Smooth muscle cell (in vitro differentiated cells): ENCODE results near the gene BCL11B. TPM values are rescaled to one million over a fixed set of nuclear protein-coding genes. Genes with fewer than 3 reads are reported as not detected.

Source experiments
- DNase-seq: peaks from one replicate; lab custom pipeline; 2025; ENCODE audit not compliant: unreplicated experiment; lab: John Stamatoyannopoulos, UW
- H2AFZ ChIP-seq: fragments of 200-600 bp; sonication (generic); 2 replicates; pipeline ENCODE4 v1.6.0; 2016; ENCODE audit warnings: antibody characterized with exemption, low read depth, mild to moderate bottlenecking
- H3F3A ChIP-seq: fragments of 200-600 bp; sonication (generic); 2 replicates; pipeline ENCODE4 v1.6.0; 2017; ENCODE audit warnings: antibody characterized with exemption, low read depth
- H3K27ac ChIP-seq: fragments of 200-600 bp; sonication (generic); 2 replicates; pipeline ENCODE4 v1.5.1; 2016; ENCODE audit warnings: low read depth, mild to moderate bottlenecking
- H3K27me3 ChIP-seq: fragments of 200-600 bp; sonication (generic); 2 replicates; pipeline ENCODE4 v1.6.1; 2016; ENCODE audit warnings: low read depth, mild to moderate bottlenecking
- H3K36me3 ChIP-seq: fragments of 200-600 bp; sonication (generic); 2 replicates; pipeline ENCODE4 v1.5.1; 2016; ENCODE audit warnings: low read depth
- H3K4me1 ChIP-seq: fragments of 200-600 bp; sonication (generic); 2 replicates; pipeline ENCODE4 v1.5.1; 2016; ENCODE audit warnings: low read depth
- H3K4me2 ChIP-seq: fragments of 200-600 bp; sonication (generic); 2 replicates; pipeline ENCODE4 v1.6.0; 2016; ENCODE audit warnings: mild to moderate bottlenecking
- H3K4me3 ChIP-seq: fragments of 200-600 bp; sonication (generic); 2 replicates; pipeline ENCODE4 v1.5.1; 2016; ENCODE audit warnings: mild to moderate bottlenecking
- H3K79me2 ChIP-seq: fragments of 200-600 bp; sonication (generic); 2 replicates; pipeline ENCODE4 v1.6.0; 2016; ENCODE audit warnings: low read depth, mild to moderate bottlenecking
- H3K9ac ChIP-seq: fragments of 200-600 bp; sonication (generic); 2 replicates; pipeline ENCODE4 v1.6.0; 2016; ENCODE audit warnings: low read depth
- H3K9me3 ChIP-seq: fragments of 200-600 bp; sonication (generic); replicated peaks from 2 replicates; pipeline ENCODE4 v1.5.1; 2016; ENCODE audit warnings: low read depth
- H4K20me1 ChIP-seq: fragments of 200-600 bp; sonication (generic); 2 replicates; pipeline ENCODE4 v1.6.0; 2016; ENCODE audit warnings: low read depth
- CTCF ChIP-seq: fragments of 200-600 bp; sonication (generic); IDR thresholded peaks from 2 replicates; pipeline ENCODE4 v1.5.1; 2017; ENCODE audit warnings: borderline replicate concordance, mild to moderate bottlenecking, antibody characterized with exemption; ENCODE audit not compliant: insufficient read depth, poor library complexity, severe bottlenecking
- WGBS: methylation state at CpG from one replicate; pipeline ENCODE4 v1.1.7; 2016; ENCODE audit warnings: low lambda C conversion rate; 5-methylcytosine and 5-hydroxymethylcytosine counted together
- polyA plus RNA-seq: library from polyadenylated mRNA; unstranded; fragments of >200 nt; fragmentation: Nextera tagmentation; extraction: Ambion mirVana; gene quantifications from 2 replicates; pipeline ENCODE4 v1.2.1, GENCODE V29; 2016
- total RNA-seq: library from RNA; depleted of rRNA; stranded (reverse); fragments of >200 nt; gene quantifications from 2 replicates; pipeline ENCODE4 v1.2.3, GENCODE V29; 2014

Gene BCL11B
- total and polyA plus RNA-seq, 2 experiments from 2014 or later: 0.56 to 3.0 TPM

- Histone ChIP-seq H3K4me1 (no peaks in the 10 kb centered on the region), H3K4me2 (no peak overlapping the region), H4K20me1 (no peaks in the 10 kb centered on the region), H2AFZ (no peak overlapping the region), H3K4me3 (no peak overlapping the region), H3F3A (no peaks in the 10 kb centered on the region), H3K9me3 (no peaks in the 10 kb centered on the region), H3K27ac (no peak overlapping the region), H3K9ac (no peak overlapping the region), H3K36me3 (no peaks in the 10 kb centered on the region), H3K27me3 (no peaks in the 10 kb centered on the region), H3K79me2 (no peaks in the 10 kb centered on the region)
- 97% methylated on average over 9 of the region's 9 CpGs for WGBS
- no peak for DNase-seq
- TF ChIP-seq CTCF: no peak
Measured at GRCh38 chr14:99123208-99123870, 148.7 kb downstream of the BCL11B start.

- no peak overlapping the region for H3K9ac ChIP-seq
- H3K9me3 ChIP-seq: no peaks in the 10 kb centered on the region
- H3K27me3 ChIP-seq: no peaks in the 10 kb centered on the region
- H3K4me2 ChIP-seq: no peak overlapping the region
- H3K27ac ChIP-seq: no peak overlapping the region
- 81% methylated on average over 18 of the region's 18 CpGs for WGBS
- no peak for TF ChIP-seq CTCF
- H3K79me2 ChIP-seq: no peaks in the 10 kb centered on the region
- H3K36me3 ChIP-seq: no peaks in the 10 kb centered on the region
- no peak overlapping the region for H3K4me3 ChIP-seq
- H3F3A ChIP-seq: no peaks in the 10 kb centered on the region
- H3K4me1 ChIP-seq: no peaks in the 10 kb centered on the region
- no peak overlapping the region for H2AFZ ChIP-seq
- no peaks in the 10 kb centered on the region for H4K20me1 ChIP-seq
- DNase-seq: no peak
Measured at GRCh38 chr14:99122521-99123125, 149.4 kb downstream of the BCL11B start.

- H3K4me2 ChIP-seq: no peak overlapping the region
- no peak overlapping the region for H3K27ac ChIP-seq
- H3K9ac ChIP-seq: no peak overlapping the region
- H2AFZ ChIP-seq: no peak overlapping the region
- H4K20me1 ChIP-seq: no peaks in the 10 kb centered on the region
- whole genome bisulfite sequencing: 95% methylated on average over 13 of the region's 13 CpGs
- H3K4me3 ChIP-seq: no peak overlapping the region
- no peaks in the 10 kb centered on the region for H3K27me3 ChIP-seq
- H3K79me2 ChIP-seq: no peaks in the 10 kb centered on the region
- H3K36me3 ChIP-seq: no peaks in the 10 kb centered on the region
- no peak for TF ChIP-seq CTCF
- H3F3A ChIP-seq: no peaks in the 10 kb centered on the region
- H3K9me3 ChIP-seq: no peaks in the 10 kb centered on the region
- no peaks in the 10 kb centered on the region for H3K4me1 ChIP-seq
- DNase-seq: no peak
Measured at GRCh38 chr14:99121319-99121875, 150.6 kb downstream of the BCL11B start.
